Hepatic stellate cell (primary cell): Measurements from ENCODE around the gene C3orf33.

ENCODE experiments used
- DNase-seq: peaks from one replicate; pipeline ENCODE4 v3.0.0; 2011; ENCODE audit warnings: low spot score

Gene C3orf33

GRCh38 chr3:155785662-155786295 lies 20.3 kb downstream of the C3orf33 start:
- no peak for DNase-seq

GRCh38 chr3:155782390-155782953 lies 23.6 kb downstream of the C3orf33 start:
- DNase-seq, result no peak

DNA sequence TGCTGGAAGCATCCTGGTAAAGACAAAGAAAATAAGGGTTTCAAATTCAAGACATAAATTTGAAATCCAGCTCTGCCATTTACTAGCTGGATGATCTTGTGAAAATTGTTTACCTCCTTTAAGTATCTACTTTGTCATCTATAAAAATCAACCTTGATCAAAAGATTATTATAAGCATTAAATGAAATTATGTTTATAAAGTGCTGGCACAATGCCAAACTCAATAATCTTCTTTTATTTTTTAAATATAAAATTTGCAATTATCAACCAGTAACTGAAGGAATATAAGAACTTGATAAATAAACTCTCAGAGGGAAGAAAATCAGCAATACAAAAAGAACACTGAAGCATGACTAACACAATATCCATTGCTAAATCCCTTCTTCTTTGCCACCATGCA lies 25.8 kb downstream of the C3orf33 start:
- no peak for DNase-seq

DNA sequence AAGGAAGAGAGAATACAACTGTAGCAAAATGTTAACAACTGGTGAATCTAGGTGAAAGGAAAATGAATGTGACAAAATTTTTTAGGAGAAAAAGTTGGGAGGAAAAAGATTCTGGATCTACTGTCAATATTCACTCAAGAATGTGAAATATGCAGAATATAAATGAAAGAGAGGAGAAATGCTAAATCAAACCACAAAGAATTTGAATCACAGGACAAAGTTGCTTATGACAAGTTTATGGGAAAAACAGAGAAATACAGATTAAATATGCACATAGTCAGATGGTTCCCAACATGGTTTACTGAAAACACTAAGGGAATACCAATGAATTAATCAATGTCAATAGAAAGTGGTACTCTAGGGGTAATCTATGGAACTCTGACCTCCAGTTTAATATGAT lies 27.6 kb downstream of the C3orf33 start:
- DNase-seq, result peak; percentile 34

- DNase-seq, result no peak
Measured at GRCh38 chr3:155772801-155773200, 33.3 kb downstream of the C3orf33 start.

- DNase-seq, result no peak
Measured at GRCh38 chr3:155771126-155771525, 35.0 kb downstream of the C3orf33 start.

DNA sequence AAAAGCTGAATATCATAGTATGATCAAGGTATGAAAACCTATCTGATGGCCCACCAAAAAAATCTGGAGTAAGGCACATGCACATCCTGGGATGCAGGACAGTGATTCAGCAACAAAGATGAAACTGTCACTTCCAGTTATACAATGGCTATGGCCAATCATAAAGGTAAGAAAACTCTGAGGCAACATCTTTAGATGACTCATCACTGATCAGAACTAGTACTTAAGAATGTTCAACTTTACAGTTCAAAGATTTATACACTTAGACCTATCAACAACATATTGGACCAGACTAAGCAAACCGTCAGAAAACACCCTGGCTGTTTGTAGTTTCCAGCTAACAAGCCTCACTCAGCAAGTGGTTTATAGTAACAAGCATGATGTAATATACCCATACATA lies 39.9 kb downstream of the C3orf33 start:
- DNase-seq, result no peak

- no peak for DNase-seq
Measured at GRCh38 chr3:155763870-155764463, 42.1 kb downstream of the C3orf33 start.

DNA sequence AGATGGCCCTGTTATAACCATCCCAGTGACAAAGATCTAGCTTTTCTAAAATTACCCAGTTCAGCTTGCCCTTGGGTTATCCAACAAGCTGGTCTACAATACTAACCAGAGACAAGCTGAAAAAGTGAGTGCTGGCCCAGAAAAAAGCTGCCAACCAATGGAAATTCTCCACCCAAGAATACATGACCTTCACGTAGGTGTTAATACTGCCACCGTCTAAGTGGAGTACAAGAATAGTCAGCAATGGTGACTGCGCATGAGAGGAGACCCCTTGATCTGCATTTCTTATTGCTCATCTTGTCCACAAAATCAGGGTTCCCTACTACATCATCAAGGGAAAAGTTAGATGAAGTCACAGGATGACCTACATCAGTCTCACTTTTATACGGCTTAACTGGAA lies 45.4 kb downstream of the C3orf33 start:
- DNase-seq, result no peak

GRCh38 chr3:155757577-155757976 lies 48.5 kb downstream of the C3orf33 start:
- DNase-seq, result no peak

DNA sequence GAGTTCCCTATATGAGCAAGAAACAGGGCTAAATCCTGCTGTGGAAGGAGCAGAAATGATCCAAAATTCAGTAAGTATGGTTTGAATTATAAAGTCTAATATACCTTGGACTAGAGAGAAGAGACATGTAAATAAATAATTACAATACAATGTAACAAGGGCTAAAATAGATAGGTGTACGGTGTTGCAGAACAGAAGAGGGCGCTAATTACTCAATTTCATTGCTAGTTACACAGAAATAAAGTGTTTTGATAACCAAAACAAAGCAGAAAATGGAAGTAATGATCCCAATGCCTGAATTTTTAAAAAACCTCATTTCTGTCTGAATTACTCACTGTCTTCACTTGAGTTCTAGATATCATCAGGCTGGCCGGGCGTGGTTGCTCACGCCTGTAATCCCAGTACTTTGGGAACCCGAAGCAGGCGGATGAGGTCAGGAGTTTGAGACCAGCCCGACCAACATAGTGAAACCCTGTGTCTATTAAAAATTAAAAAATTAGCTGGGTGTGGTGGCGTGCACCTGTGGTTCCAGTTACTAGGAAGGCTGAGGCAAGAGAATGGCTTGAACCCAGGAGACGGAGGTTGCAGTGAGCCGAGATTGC lies 52.9 kb downstream of the C3orf33 start:
- no peak for DNase-seq

DNA sequence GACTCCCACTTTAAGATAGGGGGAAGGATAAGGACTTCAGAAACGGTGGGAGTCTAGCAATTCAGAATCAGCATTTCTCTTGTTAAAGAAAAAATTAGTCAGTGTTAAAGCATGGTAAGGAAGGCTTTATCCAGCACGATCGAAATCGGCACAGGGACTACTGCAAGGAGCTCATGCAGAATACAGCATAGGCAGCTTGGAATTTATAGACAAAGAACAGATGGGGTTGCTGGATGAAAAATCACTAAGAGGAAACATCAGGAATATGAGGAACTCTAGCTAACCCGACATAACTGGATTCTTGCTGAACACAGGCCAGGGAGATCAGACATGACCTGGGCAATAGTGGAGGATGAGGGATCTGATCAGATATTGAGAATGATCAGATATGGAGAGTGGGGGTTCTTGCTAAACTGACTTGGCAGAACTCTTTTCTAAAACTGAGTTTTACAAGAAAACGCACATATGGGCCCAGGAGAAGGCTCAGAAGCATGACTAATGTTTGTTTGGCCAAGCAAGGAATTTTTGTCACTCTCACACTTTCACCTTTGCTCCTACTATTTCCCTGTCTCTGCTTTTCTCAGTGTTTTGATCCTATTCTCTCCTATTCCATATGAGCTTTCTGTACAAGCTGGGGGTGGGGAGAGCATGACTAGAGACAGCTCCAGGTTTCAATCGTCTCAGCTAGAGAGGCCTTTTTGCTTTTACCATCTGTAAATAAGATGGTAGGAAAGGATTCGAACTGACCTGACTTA lies 57.3 kb downstream of the C3orf33 start:
- DNase-seq, result no peak

- DNase-seq, result no peak
Measured at GRCh38 chr3:155747946-155748290, 58.2 kb downstream of the C3orf33 start.

- DNase-seq, result no peak
Measured at GRCh38 chr3:155747286-155747945, 58.7 kb downstream of the C3orf33 start.

GRCh38 chr3:155746703-155747102 lies 59.4 kb downstream of the C3orf33 start:
- DNase-seq, result no peak

DNA sequence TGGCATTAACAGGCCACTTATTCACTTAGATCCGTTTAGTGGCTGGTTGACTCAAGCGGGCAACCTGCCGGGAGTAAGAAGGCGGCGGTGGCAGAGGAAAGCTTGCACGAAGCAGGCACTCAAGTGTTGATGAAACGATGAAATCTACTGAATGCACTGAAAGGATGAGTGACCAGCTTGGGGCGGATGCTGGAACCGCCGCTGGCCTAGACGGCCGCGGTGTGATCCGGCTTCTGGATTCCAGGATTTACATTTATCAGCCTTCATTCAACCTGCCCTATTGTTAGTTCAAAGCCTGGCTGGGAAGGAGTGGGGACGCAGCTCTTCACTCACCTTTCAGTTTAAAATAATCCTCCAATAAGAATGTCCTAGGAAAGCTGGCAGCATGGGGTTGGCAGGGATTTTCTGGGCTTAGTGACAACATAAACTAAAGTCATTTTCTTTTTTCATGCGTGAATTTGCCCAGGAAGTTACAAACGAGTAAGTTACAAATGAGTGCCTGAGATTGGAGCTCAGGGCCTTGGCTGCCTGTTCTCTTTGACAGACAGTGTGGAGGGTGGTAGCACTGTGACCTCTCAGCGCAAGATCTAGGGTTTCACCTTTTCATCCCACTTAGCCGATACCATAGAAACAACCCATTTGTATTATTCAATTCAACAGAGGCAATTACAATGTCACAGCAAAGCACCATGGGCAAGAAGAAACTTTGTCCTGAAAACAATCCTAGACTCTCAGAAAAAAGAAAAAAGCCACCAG lies 60.1 kb downstream of the C3orf33 start:
- peak; percentile 40 for DNase-seq

GRCh38 chr3:155744626-155745324 lies 61.3 kb downstream of the C3orf33 start, which contains the start of gene PLCH1:
Gene PLCH1, minus strand, starts transcription at chr3:155745071. Its CDS starts 40,847 bp downstream, at chr3:155704224.
- DNase-seq, result peak; percentile 73

DNA sequence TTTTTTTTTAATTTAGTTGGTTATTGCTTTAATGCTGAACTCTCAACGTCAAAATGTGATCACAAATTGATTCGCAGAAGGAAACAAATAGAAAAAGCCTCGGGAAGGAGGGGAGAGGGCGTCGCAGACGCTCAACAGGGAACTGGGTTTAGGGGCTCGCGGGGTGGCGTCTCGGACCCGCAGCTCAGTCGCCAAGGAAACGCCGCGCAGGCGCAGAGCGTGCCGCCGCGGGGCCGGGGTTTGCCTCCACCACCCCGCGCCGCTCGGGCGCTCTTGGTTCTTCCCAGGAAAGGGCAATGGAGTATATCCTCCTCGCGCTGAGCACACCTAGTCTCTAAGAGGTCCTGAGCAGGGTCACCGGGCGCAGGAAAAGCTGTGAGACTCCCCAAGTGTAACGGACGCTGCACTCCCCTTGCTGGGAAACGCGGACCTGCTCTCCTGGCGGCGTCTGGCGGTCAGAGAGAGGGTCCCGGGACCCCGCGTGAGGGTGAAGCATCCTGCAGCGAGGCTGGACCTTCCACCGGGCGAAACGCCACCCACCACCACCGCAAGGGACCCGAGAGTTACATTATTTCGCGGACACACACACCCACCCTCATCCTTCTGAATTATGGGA lies 62.0 kb downstream of the C3orf33 start:
- peak; percentile 61 for DNase-seq

DNA sequence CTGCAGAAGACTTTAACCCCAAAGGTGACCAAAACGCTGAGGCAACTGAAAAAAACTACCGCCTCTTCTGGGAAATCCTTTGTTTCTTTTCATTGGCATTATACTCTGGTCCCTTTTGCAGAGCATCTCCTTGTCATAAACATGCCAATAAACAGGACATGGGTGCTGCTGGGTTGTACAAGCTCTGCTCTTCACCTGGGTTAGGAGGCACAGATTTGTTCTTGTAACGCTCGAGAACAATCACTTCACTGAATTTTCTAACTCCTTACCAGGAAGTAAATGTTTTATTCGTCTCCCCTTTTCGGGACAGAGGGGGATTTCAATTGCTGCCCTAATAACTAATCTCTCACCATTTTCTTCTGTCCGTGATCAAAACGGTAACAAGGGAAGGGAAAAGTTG lies 62.5 kb downstream of the C3orf33 start:
- DNase-seq, result no peak

DNA sequence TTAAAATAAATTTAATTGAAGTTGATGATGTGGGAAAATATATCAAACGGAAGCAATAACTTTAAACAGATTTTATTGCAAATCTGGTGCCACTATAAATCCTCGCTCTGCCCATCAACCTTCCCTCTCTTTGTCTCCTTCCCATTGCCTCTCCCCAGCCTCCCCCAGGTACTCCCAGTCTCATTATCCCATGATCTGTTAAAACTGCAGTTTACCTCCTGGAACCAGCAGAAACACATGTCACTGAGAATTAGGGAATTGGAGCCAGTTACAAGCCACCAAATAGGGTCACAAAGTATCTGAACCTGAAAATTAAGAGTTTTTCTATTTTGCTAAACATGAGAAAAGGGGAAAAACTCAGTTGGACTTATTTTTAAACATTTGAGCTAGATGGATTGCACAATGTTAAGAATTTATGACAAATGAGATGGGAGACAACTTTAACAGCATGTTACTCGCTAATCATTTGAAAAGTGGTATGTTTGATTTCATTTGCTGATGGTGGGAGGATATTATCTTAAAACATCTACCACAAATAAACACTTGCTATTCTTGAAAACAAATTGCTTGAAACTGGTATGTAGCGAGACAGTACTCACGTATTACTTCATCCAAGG lies 63.6 kb downstream of the C3orf33 start:
- no peak for DNase-seq
